BJ (cell line): Measurements from ENCODE around the gene ZFP57. TPM values are rescaled to one million over a fixed set of nuclear protein-coding genes. Genes with fewer than 3 reads are reported as not detected.

Experiments
- CTCF ChIA-PET: fragments of 350-600 bp; formaldehyde crosslinking; extraction: SDS; loops from one replicate; lab custom pipeline; 2021; ENCODE audit warnings: antibody characterized with exemption, inconsistent platforms; lab: Yijun Ruan, JAX
- POLR2A ChIA-PET: fragments of 300-600 bp; sonication (Branson Sonifier 250); formaldehyde crosslinking; extraction: SDS; loops from one replicate; lab custom pipeline; 2021; ENCODE audit warnings: antibody characterized with exemption; lab: Charles Lee
- DNase-seq: peaks from one replicate; pipeline ENCODE4 v3.0.0-alpha.2; 2011; ENCODE audit warnings: low read depth
- H3K27me3 ChIP-seq: 2 replicates; pipeline ENCODE4 v1.6.0; 2011; ENCODE audit warnings: low read length; ENCODE audit not compliant: control insufficient read depth, insufficient read depth
- H3K36me3 ChIP-seq: 2 replicates; pipeline ENCODE4 v1.5.1; 2011; ENCODE audit warnings: low read length; ENCODE audit not compliant: control insufficient read depth, insufficient read depth
- H3K4me3 ChIP-seq: 2 replicates; pipeline ENCODE4 v1.5.1; 2011; ENCODE audit warnings: low read depth, mild to moderate bottlenecking, control low read depth, low read length
- polyA plus RNA-seq: library from polyadenylated mRNA; depleted of rRNA; stranded (reverse); fragments of >200 nt; gene quantifications from 2 replicates; pipeline ENCODE4 v1.2.3, GENCODE V29; 2011
- TF ChIP-seq, protein P1 (sequence below): IDR thresholded peaks from 2 replicates; pipeline ENCODE4 v1.5.1; 2011; ENCODE audit warnings: low read depth, mild to moderate bottlenecking, control low read depth, inconsistent platforms, low read length, moderate library complexity; ENCODE audit not compliant: insufficient read depth

ZFP57 gene
- polyA plus RNA-seq, 1 experiment, result 0.32 TPM

DNA sequence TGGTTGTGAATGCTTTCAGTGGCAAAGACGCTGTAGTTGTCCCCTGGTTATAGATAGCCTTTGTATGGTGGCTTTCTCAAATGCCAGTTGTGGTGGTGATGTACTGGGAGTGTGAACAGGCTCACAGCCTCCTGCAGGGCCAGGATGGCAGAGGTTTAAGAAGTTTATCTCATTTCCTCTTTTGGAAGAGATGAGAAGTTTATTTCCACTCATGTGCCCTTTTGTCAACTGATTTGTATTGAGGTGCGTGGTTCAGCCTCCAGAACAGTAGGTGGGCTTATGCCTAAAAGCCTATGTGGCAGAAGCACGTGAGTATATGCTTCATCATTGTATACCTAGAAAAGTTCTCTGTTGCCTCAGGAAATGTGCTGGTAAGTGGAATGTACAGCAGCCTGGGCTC, 13.7 kb upstream of the ZFP57 start:
- CTCF ChIA-PET, result interaction anchor here (1.6 to 4.1 kb wide), 2 partner anchors 41 to 156 kb away, joined by 4 to 30 read pairs; no protein-coding TSS in a partner anchor
- Histone ChIP-seq H3K36me3 (no peaks in the 10 kb centered on the region), H3K27me3 (no peaks in the 10 kb centered on the region), H3K4me3 (no peak overlapping the region)
- TF ChIP-seq, protein P1, sequence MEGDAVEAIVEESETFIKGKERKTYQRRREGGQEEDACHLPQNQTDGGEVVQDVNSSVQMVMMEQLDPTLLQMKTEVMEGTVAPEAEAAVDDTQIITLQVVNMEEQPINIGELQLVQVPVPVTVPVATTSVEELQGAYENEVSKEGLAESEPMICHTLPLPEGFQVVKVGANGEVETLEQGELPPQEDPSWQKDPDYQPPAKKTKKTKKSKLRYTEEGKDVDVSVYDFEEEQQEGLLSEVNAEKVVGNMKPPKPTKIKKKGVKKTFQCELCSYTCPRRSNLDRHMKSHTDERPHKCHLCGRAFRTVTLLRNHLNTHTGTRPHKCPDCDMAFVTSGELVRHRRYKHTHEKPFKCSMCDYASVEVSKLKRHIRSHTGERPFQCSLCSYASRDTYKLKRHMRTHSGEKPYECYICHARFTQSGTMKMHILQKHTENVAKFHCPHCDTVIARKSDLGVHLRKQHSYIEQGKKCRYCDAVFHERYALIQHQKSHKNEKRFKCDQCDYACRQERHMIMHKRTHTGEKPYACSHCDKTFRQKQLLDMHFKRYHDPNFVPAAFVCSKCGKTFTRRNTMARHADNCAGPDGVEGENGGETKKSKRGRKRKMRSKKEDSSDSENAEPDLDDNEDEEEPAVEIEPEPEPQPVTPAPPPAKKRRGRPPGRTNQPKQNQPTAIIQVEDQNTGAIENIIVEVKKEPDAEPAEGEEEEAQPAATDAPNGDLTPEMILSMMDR, result no peak
- POLR2A ChIA-PET, result no interaction called here
- no peak for DNase-seq

DNA sequence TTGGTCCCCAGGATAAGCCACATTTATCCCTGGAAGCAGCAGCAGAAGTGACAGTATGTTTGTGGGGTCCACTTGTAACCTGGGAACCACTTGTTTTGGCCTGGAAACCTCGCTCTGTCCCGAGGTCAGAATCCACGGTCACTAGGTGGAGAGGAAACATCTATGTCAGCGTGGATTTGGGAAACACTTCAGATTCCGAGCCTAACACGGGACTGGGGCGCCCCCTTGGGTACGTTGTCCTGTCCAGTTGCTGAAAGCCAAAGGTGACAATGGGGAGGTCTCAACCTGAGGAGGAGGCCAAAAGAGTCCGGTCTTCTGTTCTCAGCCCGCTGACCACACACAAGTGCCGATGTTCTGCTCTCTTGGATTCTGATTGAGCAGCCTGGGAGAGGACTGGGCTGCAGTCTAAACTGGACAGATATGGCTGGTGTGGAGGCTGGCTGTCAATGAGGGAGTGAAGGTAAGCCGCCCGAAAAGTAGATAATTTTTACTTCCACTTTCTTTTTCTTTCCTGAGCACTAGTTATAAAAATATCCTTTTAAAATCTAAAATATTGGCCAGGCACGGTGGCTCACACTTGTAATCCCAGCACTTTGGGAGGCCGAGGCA, 4.9 kb upstream of the ZFP57 start:
- CTCF ChIA-PET, result interaction anchor here (2.1 to 2.4 kb wide), 2 partner anchors 32 to 35 kb away, joined by 8 to 9 read pairs; no protein-coding TSS in a partner anchor
- DNase-seq, result no peak
- H3K27me3 ChIP-seq, result no peaks in the 10 kb centered on the region; the same call in 1 of the 2 replicates
- H3K36me3 ChIP-seq, result no peaks in the 10 kb centered on the region
- TF ChIP-seq, protein P1, result no peak
- POLR2A ChIA-PET, result no interaction called here
- H3K4me3 ChIP-seq, result no peak overlapping the region

DNA sequence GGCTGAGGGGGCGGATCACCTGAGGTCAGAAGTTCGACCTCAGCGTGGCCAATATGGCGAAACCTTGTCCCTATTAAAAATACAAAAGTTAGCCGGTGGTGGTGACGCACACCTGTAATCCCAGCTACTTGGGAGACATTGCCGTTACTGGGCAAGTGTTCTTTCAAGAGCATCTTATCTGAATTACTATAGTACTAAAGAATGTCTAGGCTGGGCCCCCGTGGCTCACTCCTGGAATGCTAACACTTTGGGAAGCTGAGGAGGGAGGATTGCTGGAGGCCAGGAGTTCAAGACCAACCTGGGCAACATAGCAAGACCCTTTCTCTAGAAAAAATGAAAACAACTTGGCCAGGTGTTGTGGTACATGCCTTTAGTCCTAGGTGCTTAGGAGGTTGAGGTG, 859 bp upstream of the ZFP57 start:
- no peaks in the 10 kb centered on the region for H3K36me3 ChIP-seq
- H3K27me3 ChIP-seq, result no peaks in the 10 kb centered on the region; the same call in 1 of the 2 replicates
- no peak for DNase-seq
- ChIA-PET POLR2A (no interaction called here), CTCF (interaction anchor here (1.0 kb wide), 1 partner anchor 14 kb away, joined by 3 read pairs; no protein-coding TSS in a partner anchor)
- TF ChIP-seq, protein P1, result no peak
- no peak overlapping the region for H3K4me3 ChIP-seq

DNA sequence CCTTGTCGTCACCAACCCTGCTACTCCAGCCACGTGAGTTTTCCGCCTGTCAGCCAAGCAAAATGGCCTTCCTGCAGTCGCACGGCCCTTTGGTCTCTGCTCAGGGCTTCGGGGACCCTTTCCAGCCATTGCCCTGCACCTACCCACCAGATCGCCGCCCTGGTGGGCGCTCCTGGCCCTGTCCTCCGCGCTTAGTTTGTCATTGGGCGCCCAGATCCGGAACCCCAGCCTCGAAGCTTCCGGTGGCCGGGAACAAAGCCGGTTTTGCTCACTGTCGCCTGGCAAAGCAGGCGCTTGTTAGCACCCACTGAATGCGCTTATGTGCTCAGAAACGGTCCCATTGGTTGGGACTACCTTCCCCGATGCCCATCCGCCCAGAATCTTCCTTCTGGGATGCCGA, 536 bp downstream of the ZFP57 start:
- TF ChIP-seq, protein P1, result no peak
- Histone ChIP-seq H3K27me3 (no peaks in the 10 kb centered on the region; the same call in 1 of the 2 replicates), H3K36me3 (no peaks in the 10 kb centered on the region), H3K4me3 (no peak overlapping the region)
- CTCF ChIA-PET, result no interaction called here
- no peak for DNase-seq
- POLR2A ChIA-PET, result no interaction called here

DNA sequence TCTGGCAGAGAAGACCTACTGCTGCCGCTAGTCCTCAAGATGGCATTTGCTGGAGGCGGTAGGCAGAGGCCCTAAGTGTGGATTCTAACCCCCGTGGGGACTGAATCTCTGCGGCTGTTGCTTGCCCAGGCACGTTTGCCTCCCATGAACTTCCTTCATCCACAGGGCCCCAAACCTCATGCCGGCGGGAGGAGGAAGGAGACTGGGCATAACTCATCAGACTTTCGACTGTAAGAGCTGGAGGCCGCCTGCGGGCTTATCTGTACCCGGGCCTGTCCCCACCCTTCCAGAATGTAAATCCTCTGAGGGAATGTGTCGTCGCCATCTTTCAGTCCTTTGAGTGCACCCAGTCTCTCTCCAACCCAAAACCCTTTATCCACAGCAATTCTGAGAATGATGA, 990 bp downstream of the ZFP57 start:
- Histone ChIP-seq H3K4me3 (no peak overlapping the region), H3K27me3 (no peaks in the 10 kb centered on the region), H3K36me3 (no peaks in the 10 kb centered on the region)
- TF ChIP-seq, protein P1, result no peak
- POLR2A ChIA-PET, result no interaction called here
- no peak for DNase-seq
- CTCF ChIA-PET, result no interaction called here
